ENCODE data around the gene ADH1B. TPM values are rescaled to one million over a fixed set of nuclear protein-coding genes. Genes with fewer than 3 reads are reported as not detected.
"Not testable (repeated sequence)": the region's sequence is repeated elsewhere in the genome, so short reads cannot be mapped to it uniquely, and the experiment has no call there.

Gene ADH1B
- total RNA-seq, 1 donor: 0.72 TPM

DNA sequence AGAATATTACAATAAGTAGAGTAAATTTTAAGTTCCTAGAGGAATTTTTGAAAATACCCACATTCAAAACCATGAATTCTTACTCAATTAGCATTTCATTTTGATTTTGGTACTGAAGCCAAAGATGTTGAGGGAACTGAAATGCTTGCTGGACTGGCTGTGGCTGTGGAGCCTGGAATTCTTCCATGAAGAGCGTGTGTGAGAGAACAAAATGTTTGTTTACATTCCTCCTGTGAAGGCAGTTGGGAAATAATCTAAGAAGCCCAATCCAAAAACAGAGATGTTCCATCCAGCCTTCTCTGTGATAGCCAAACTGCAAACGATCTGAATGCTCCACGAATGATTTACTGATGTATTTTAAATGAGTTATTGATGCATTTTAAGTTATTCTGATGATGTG, 3.8 kb upstream of the ADH1B start:
- H3K79me2 ChIP-seq (ENCODE audit: insufficient read depth, low read length): no peaks in the 10 kb centered on the region
- TF ChIP-seq, protein P1, sequence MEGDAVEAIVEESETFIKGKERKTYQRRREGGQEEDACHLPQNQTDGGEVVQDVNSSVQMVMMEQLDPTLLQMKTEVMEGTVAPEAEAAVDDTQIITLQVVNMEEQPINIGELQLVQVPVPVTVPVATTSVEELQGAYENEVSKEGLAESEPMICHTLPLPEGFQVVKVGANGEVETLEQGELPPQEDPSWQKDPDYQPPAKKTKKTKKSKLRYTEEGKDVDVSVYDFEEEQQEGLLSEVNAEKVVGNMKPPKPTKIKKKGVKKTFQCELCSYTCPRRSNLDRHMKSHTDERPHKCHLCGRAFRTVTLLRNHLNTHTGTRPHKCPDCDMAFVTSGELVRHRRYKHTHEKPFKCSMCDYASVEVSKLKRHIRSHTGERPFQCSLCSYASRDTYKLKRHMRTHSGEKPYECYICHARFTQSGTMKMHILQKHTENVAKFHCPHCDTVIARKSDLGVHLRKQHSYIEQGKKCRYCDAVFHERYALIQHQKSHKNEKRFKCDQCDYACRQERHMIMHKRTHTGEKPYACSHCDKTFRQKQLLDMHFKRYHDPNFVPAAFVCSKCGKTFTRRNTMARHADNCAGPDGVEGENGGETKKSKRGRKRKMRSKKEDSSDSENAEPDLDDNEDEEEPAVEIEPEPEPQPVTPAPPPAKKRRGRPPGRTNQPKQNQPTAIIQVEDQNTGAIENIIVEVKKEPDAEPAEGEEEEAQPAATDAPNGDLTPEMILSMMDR (IDR thresholded peaks at IDR 0.05; ENCODE audit: extremely low read depth, low read depth, low read length): no peak
- H3K27ac ChIP-seq (ENCODE audit: low read depth, low read length): no peak overlapping the region
- no peaks in the 10 kb centered on the region for H3K27me3 ChIP-seq (ENCODE audit: insufficient read depth, low read length)
- H3K4me2 ChIP-seq (ENCODE audit: insufficient read depth, low read length): no peak overlapping the region
- H3K4me1 ChIP-seq (ENCODE audit: insufficient read depth, low read length): no peaks in the 10 kb centered on the region
- DNase-seq (ENCODE audit: insufficient read length, low spot score, missing footprints): peak; percentile 39
- H3K9me3 ChIP-seq (ENCODE audit: low read depth, low read length): no peaks in the 10 kb centered on the region
- H4K20me1 ChIP-seq (ENCODE audit: insufficient read depth, low read length): no peaks in the 10 kb centered on the region
- no peaks in the 10 kb centered on the region for H3K36me3 ChIP-seq (ENCODE audit: insufficient read depth, low read length)
- no peak overlapping the region for H3K4me3 ChIP-seq (ENCODE audit: insufficient read depth, low read length)
- H2AFZ ChIP-seq (ENCODE audit: low read length): peak overlapping the region; percentile 23

DNA sequence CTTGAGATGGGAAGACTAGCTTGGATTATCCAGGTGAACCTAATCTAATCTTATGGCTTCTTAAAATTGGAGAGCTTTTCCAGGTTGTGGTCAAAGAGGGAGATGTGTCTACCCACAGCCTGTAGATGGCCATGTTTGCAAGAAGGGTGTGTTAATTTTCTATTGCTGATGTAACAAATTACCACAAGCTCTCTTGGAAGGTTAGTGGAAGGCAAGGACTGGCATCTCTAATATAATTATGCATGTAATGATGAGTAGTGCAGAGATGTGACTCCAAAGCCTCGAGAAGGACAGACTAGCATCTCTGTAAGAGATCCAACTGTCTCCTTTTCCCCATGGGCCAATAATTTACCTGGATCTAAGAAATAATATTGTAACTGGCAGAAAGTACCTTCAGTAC, 3.2 kb upstream of the ADH1B start:
- TF ChIP-seq, protein P1 (IDR thresholded peaks at IDR 0.05; ENCODE audit: extremely low read depth, low read depth, low read length): no peak
- Histone ChIP-seq H4K20me1 (ENCODE audit: insufficient read depth, low read length) (no peaks in the 10 kb centered on the region), H2AFZ (ENCODE audit: low read length) (no peak overlapping the region), H3K4me1 (ENCODE audit: insufficient read depth, low read length) (no peaks in the 10 kb centered on the region), H3K4me2 (ENCODE audit: insufficient read depth, low read length) (no peak overlapping the region), H3K27ac (ENCODE audit: low read depth, low read length) (no peak overlapping the region), H3K79me2 (ENCODE audit: insufficient read depth, low read length) (no peaks in the 10 kb centered on the region), H3K27me3 (ENCODE audit: insufficient read depth, low read length) (no peaks in the 10 kb centered on the region), H3K9me3 (ENCODE audit: low read depth, low read length) (no peaks in the 10 kb centered on the region), H3K36me3 (ENCODE audit: insufficient read depth, low read length) (no peaks in the 10 kb centered on the region), H3K4me3 (ENCODE audit: insufficient read depth, low read length) (no peak overlapping the region)
- DNase-seq (ENCODE audit: insufficient read length, low spot score, missing footprints): no peak

DNA sequence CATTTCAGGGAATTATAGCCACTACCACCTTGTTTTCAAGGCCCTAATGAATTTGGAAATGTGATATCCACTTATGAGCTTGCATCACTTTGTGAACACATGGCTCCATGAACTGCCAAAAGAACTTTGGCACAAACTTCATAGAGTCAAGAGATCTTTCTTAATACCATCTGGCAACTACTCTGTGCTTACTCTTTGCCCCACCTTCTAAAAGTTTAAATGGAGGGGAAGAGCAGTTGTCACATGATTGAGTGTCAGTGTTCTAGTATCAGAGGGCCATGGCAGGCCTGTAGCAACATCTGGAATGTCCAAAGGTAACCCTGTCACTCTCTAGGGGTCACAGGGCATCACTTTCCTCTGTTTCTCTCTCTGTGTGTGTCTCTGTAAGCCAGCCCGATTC, 2.6 kb upstream of the ADH1B start:
- TF ChIP-seq, protein P1 (IDR thresholded peaks at IDR 0.05; ENCODE audit: extremely low read depth, low read depth, low read length): no peak
- Histone ChIP-seq H3K9me3 (ENCODE audit: low read depth, low read length) (no peaks in the 10 kb centered on the region), H3K27me3 (ENCODE audit: insufficient read depth, low read length) (no peaks in the 10 kb centered on the region), H2AFZ (ENCODE audit: low read length) (no peak overlapping the region), H4K20me1 (ENCODE audit: insufficient read depth, low read length) (no peaks in the 10 kb centered on the region), H3K4me1 (ENCODE audit: insufficient read depth, low read length) (no peaks in the 10 kb centered on the region), H3K27ac (ENCODE audit: low read depth, low read length) (no peak overlapping the region), H3K4me3 (ENCODE audit: insufficient read depth, low read length) (no peak overlapping the region), H3K36me3 (ENCODE audit: insufficient read depth, low read length) (no peaks in the 10 kb centered on the region), H3K4me2 (ENCODE audit: insufficient read depth, low read length) (no peak overlapping the region), H3K79me2 (ENCODE audit: insufficient read depth, low read length) (no peaks in the 10 kb centered on the region)
- DNase-seq (ENCODE audit: insufficient read length, low spot score, missing footprints): peak; percentile 46

DNA sequence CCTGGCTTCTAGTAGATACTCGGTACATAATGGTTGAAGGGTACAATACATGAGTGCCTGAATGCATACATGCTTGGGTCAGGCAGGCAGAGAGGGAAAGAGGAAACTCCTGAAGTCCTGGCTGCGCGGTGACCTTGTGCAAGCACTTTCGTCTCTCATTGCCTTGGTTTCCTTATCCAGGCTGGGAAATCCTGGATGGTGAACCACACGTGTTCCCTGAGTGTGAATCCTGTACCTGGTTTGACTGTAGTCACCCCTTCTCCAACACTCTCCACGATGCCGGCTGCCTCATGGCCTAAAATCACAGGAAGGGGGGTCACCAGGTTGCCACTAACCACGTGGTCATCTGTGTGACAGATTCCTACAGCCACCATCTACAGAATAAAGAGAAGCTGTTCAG, 3.4 kb downstream of the ADH1B start:
- not testable (repeated sequence) for H3K4me1 ChIP-seq (ENCODE audit: insufficient read depth, low read length)

More for the DNA sequence above, 3.4 kb downstream of the ADH1B start:
- H3K4me3 ChIP-seq (ENCODE audit: insufficient read depth, low read length); H3K27me3 ChIP-seq (ENCODE audit: insufficient read depth, low read length); DNase-seq (ENCODE audit: insufficient read length, low spot score, missing footprints); H4K20me1 ChIP-seq (ENCODE audit: insufficient read depth, low read length); H3K79me2 ChIP-seq (ENCODE audit: insufficient read depth, low read length); H3K4me2 ChIP-seq (ENCODE audit: insufficient read depth, low read length); H2AFZ ChIP-seq (ENCODE audit: low read length); H3K9me3 ChIP-seq (ENCODE audit: low read depth, low read length); H3K36me3 ChIP-seq (ENCODE audit: insufficient read depth, low read length); H3K27ac ChIP-seq (ENCODE audit: low read depth, low read length): not testable (repeated sequence)
